CD4-positive, alpha-beta T cell treated with Interferon alpha-2 for 1 hour (primary cell): ENCODE results near the gene ELFN1.

Experiments
- DNase-seq, 2 donors: peaks; one replicate each; pipeline ENCODE4 v3.0.0-alpha.2; 2020 to 2022

Gene ELFN1

GRCh38 chr7:1664711-1665548 lies 5.1 kb upstream of the ELFN1 start:
- DNase-seq, result peak; percentile 26 to 56

GRCh38 chr7:1665549-1666316 lies 4.3 kb upstream of the ELFN1 start:
- DNase-seq, result peak in 1 of 2 donors; percentile 15

- DNase-seq, result no peak
Measured at GRCh38 chr7:1666317-1666822, 3.7 kb upstream of the ELFN1 start.

GRCh38 chr7:1666823-1667565 lies 3.1 kb upstream of the ELFN1 start:
- DNase-seq, result no peak

- DNase-seq, result no peak
Measured at GRCh38 chr7:1667566-1668395, 2.3 kb upstream of the ELFN1 start.

GRCh38 chr7:1668396-1669063 lies 1.5 kb upstream of the ELFN1 start:
- no peak for DNase-seq

- no peak for DNase-seq
Measured at GRCh38 chr7:1669064-1669951, 769 bp upstream of the ELFN1 start.

- no peak for DNase-seq
Measured at GRCh38 chr7:1670894-1671593, 967 bp downstream of the ELFN1 start.

- DNase-seq, result no peak
Measured at GRCh38 chr7:1671594-1672451, 1.7 kb downstream of the ELFN1 start.

- no peak for DNase-seq
Measured at GRCh38 chr7:1672851-1673486, 2.9 kb downstream of the ELFN1 start.

- no peak for DNase-seq
Measured at GRCh38 chr7:1673581-1674118, 3.6 kb downstream of the ELFN1 start.

GRCh38 chr7:1674161-1675035 lies 4.3 kb downstream of the ELFN1 start:
- no peak for DNase-seq

- DNase-seq, result no peak
Measured at GRCh38 chr7:1675036-1675671, 5.1 kb downstream of the ELFN1 start.

- DNase-seq, result no peak
Measured at GRCh38 chr7:1675673-1676549, 5.8 kb downstream of the ELFN1 start.

GRCh38 chr7:1676550-1677078 lies 6.5 kb downstream of the ELFN1 start:
- DNase-seq, result no peak
